ENCODE measurements around the gene TH.

TH gene

GRCh38 chr11:2157294-2158040 lies 14.1 kb downstream of the TH start:
- no peak for DNase-seq

- no peak for DNase-seq
Measured at GRCh38 chr11:2156416-2157182, 15.0 kb downstream of the TH start.

GRCh38 chr11:2155511-2155910 lies 16.1 kb downstream of the TH start:
- no peak for DNase-seq

DNA sequence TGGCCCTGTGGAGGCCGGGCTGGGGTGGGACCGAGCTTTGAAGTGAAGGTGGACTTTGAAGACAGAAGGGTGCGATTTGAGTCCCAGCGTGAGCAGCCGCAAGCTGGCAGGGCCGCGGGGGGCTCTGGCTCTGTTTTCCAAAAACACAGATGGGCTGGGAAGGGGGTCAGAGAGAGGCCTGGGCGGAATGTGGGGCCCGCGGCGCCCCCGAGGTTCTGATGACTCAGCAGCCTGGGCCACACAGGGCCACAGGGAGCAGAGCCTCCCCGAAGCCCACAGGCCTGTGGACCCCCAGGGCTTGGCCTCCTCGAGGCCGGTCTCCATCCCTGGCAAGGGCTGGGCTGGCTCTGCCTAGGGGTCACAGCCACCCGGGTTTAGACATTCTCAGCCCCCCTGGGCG lies 16.7 kb downstream of the TH start:
- DNase-seq, result no peak

DNA sequence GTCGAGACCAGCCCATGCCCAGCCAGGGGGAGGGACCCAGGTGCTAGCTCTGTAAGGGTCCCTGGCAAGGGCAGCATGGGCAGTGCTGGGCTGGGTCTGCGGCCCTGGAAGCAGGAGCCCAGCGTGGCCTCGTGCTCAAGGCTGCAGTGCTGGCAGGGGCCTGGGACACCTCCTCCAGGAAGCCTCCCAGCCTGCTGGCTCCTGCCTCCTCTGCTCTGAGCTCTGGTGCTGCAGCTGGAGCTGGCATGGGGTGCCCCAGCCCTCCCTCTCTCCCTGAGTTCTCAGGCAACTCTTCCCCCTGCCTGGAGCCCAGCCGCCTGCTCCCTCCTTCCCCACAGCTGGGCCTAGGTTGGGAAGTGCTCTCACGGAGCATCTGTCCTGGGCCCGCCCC lies 17.4 kb downstream of the TH start:
- DNase-seq, result no peak

GRCh38 chr11:2153581-2154194 lies 17.9 kb downstream of the TH start:
- no peak for DNase-seq

GRCh38 chr11:2151500-2152257 lies 19.9 kb downstream of the TH start:
- no peak for DNase-seq

DNA sequence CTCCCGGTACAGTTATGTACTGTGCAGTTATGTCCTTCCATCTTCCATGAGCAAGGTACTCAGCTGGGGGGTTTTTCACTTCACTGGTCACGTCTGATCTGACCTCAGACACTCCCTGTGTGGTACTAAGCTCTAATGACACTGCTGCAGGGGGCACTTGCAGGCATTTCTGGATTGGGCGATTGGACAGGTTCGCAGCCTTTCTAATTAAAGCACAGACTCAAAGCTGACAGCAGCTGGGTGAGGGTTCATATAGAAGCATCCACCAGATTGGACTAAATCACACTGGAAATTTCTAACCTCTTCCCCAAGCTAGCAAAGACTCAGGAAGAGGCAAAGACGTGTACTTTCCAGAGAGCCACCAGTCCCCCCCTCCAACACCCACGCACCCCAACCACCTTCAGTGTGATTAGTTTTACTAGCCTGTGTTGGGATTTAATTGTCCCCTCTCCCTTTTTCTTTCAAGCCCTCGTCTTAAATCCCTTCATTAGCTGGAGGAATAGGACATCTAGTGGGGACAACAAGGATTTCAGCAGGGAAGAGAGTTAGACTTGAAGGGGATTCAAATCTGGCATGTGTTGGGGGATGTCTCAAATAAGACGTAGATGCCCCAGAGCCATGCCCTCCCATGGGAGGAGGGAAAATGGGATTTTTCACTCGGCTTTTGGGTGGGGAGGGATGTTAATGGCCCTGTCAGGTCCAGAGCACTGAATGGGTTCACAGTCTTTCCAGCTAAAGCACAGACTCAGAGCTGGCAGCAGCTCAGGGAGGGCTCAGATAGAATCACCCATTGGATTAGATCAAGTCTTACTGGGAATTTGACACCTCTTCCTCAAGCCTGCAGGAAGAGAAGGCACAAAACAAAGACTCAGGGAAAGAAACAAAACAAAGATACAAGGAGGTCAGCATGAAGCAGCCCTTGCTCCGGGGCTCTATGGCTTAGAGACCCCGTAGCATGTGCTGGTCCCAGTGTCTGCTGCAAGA lies 21.5 kb downstream of the TH start:
- DNase-seq, result no peak

- DNase-seq, result no peak
Measured at GRCh38 chr11:2149460-2149859, 22.2 kb downstream of the TH start.

- DNase-seq, result no peak
Measured at GRCh38 chr11:2148595-2148994, 23.0 kb downstream of the TH start.

- DNase-seq, result no peak
Measured at GRCh38 chr11:2147391-2147790, 24.2 kb downstream of the TH start.

GRCh38 chr11:2146051-2146450 lies 25.6 kb downstream of the TH start:
- no peak for DNase-seq

- no peak for DNase-seq
Measured at GRCh38 chr11:2144544-2145248, 26.9 kb downstream of the TH start.

DNA sequence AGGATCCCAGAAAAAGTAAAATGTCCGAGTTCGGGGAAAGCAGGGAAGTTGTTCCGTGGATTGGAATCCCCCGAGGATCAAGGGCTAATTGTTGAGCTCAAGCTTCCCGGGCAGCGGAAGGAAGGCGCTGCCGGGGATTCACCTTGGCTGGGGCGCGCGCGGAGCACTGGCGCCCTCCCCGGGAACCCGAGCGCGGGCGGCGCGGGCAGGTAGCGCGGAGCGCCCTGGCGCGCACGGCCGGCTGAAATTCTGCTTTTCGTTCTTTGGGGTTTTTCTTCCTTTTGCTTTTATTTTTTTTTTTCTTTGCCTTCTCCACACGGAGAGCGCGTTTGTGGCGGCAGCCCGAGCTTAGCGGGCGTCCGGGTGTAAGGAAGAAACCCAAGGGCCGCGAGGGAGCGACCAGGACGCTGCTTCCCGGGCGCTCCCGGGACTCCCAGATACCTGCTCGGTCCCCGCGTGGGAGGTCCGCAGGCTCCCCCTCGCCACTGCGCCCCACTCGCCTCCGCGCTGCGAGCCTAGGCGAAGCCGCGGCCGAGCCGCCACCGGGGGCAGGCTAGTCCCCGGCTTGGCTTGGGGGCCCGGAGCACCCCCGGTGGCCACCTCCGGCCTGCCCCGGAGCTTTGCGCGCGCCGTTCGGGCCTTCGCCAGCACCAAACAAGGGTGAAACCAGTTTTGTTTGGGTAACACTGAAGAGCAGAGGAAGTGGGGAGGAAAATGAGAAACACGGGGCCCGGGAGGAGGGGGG lies 27.6 kb downstream of the TH start:
- DNase-seq, result no peak

DNA sequence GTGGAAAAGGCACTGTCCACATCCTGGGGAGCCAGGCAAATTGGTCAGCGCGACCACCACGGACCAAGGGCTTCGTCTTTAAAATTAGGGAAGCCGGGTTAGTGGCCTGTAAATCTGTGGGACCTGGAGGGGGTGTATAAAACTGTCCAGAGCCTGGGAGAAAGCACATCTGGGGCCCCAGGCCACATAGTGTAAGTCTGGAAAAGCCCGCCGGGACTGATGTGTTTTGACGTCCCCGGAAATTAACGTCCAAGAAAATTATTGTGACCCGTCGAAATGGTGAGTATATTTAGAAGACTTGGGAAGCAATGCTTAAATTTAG lies 28.2 kb downstream of the TH start:
- no peak for DNase-seq

- DNase-seq, result no peak
Measured at GRCh38 chr11:2142762-2143202, 28.8 kb downstream of the TH start.

- no peak for DNase-seq
Measured at GRCh38 chr11:2142300-2142759, 29.3 kb downstream of the TH start.

DNA sequence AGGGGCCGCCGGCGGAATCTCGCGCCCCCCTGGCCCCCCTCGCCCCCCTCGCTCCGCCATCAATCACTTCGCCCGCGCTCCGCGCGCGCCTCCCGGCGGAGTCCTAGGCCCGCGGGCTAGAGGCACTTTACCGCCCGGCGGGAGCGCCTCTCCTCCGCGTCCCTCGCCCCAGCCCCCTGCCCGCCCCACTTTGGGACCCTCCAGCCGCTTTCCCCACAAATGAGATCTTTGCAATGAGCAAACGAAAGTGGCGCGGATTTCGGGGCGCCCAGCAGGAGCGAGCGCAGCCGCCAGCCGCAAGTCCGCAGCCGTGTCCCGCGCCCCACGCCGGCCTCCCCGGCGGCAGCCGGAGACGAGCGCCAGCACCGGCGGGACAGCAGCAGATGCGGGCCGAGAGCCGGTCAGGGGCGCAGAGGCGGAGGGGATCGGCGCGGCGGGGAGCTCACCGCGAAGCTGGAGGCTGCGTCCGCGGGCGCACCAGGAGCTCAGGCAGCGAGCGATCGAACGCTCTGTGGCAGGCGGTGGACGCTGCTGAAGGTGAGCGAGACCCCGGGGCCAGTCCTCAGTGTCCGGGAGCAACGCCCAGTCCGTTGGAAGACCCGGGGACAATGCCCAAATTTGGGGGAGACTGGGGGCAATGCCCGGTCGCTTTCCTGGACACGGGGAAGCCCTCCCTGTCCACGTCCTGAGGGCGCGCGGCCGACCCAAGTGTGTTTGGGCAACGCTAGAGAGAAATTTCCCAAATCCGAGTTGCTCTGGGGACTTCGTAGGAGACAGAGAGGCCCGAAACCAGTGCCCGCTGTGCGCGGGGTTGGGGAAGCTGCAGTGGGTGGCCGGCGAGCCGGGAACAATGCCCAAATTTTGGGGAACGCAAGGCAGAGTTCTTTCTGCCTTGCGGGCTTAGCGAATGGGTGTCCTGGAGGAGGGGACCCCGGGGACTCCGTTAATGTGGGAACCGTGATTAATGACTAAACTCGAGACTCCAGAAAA lies 30.9 kb downstream of the TH start:
- DNase-seq, result no peak

DNA sequence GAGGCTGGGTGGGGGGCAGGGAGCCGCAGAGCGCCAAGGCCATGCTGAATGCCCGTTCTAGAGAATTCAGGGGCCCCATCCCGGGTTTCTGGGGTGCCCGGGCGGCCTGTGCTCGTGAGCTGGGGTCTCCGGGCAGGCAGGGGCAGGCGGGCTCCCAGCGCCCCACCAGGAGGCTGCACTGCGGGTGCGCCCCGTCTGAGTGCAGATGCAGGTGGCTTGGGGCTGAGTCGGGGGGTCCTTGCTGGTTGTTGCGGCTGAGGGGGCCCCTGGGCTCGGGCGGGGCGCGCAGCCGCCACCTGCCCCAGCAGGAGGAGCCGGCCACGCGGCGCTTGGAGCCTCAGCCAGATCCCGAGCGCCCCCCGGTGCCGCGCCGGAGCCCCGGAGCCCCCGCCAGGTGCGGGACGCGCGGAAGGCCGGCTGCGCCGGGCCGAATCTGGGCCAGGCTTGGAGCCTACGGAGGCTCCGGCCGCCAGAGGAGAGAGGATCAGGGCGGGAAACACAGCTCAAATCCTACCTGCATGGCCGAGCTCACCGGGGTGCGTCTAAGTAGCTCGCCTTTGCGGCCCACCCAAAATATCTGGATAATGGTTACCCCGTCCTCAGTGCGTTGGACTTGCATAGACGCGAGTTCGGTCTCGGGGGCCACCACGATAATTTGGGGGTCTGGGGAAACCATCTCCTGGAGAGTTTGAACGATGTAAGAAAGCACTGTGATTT lies 31.8 kb downstream of the TH start:
- no peak for DNase-seq
